Parathyroid adenoma (tissue), 2 donors: ENCODE data around the gene SURF6.

Experiments
- H2AFZ ChIP-seq: fragments of 300-600 bp; sonication (generic); one replicate; pipeline ENCODE4 v1.7.0; 2017; ENCODE audit warnings: antibody characterized with exemption, mild to moderate bottlenecking
- H3K27ac ChIP-seq: fragments of 300-600 bp; sonication (generic); one replicate; pipeline ENCODE4 v1.7.0; 2017
- H3K27me3 ChIP-seq: fragments of 300-600 bp; sonication (generic); one replicate; pipeline ENCODE4 v1.7.0; 2017; ENCODE audit warnings: low read length; ENCODE audit not compliant: control insufficient read depth, insufficient read depth
- H3K36me3 ChIP-seq: fragments of 300-600 bp; sonication (generic); one replicate; pipeline ENCODE4 v1.7.0; 2017; ENCODE audit warnings: low read length; ENCODE audit not compliant: control insufficient read depth, insufficient read depth
- H3K4me1 ChIP-seq: fragments of 300-600 bp; sonication (generic); one replicate; pipeline ENCODE4 v1.7.0; 2017; ENCODE audit warnings: control low read depth
- H3K4me2 ChIP-seq: fragments of 300-600 bp; sonication (generic); one replicate; pipeline ENCODE4 v1.7.0; 2017; ENCODE audit warnings: low read length
- H3K4me3 ChIP-seq: fragments of 300-600 bp; sonication (generic); one replicate; pipeline ENCODE4 v1.7.0; 2017; ENCODE audit warnings: low read depth, low read length
- H3K79me2 ChIP-seq: fragments of 300-600 bp; sonication (generic); one replicate; pipeline ENCODE4 v1.7.0; 2017; ENCODE audit warnings: control low read depth
- H3K9ac ChIP-seq: fragments of 300-600 bp; sonication (generic); one replicate; pipeline ENCODE4 v1.7.0; 2017; ENCODE audit warnings: mild to moderate bottlenecking
- H3K9me3 ChIP-seq: fragments of 300-600 bp; sonication (generic); one replicate; pipeline ENCODE4 v1.7.0; 2017; ENCODE audit warnings: low read length; ENCODE audit not compliant: control insufficient read depth
- TF ChIP-seq, protein P1 (sequence below): fragments of 300-600 bp; sonication (generic); IDR thresholded peaks from one replicate; pipeline ENCODE4 v1.7.0; 2017; ENCODE audit warnings: antibody characterized with exemption, mild to moderate bottlenecking
- donor health status: primary hyperparathyroidism.

Gene SURF6

DNA sequence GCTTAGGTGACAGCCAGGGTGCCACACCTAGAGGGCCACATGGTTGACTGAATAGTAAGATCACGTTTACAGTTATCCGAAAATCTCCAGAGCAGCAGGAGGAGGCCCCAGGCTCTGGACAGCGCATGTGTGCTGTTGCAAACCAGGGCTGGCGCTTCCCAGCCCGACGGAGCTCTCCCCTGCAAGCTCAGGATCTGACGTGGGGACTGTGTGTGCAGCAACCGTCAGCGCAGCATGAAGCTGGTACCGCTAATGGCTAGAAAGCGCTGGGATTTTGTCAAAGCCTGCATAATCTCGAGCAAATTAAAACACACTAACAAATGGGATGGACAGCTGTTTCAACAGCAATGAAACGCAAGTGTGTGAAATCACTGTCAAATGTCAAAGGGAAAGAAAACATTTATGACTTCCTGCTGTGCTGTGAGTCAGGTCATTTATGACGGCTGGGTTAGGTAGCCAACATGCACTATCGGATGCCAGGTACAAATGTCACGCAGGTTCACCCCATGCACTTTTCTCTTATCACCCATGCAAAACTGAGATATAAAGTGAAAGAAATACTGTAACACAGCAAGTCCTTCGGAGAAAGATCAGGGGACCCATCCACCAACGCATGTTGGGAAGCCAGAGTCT, 32.4 kb upstream of the SURF6 start:
- Histone ChIP-seq H3K4me2 (peak overlapping the region; percentile 48), H3K9me3 (no peaks in the 10 kb centered on the region), H2AFZ (no peak overlapping the region), H3K4me3 (peak overlapping the region; percentile 19), H3K79me2 (peaks cover 39% of the 10 kb centered on the region), H3K27me3 (no peaks in the 10 kb centered on the region), H3K36me3 (no peaks in the 10 kb centered on the region), H3K27ac (peak overlapping the region; percentile 57), H3K4me1 (peaks cover 19% of the 10 kb centered on the region), H3K9ac (no peak overlapping the region)
- TF ChIP-seq, protein P1, sequence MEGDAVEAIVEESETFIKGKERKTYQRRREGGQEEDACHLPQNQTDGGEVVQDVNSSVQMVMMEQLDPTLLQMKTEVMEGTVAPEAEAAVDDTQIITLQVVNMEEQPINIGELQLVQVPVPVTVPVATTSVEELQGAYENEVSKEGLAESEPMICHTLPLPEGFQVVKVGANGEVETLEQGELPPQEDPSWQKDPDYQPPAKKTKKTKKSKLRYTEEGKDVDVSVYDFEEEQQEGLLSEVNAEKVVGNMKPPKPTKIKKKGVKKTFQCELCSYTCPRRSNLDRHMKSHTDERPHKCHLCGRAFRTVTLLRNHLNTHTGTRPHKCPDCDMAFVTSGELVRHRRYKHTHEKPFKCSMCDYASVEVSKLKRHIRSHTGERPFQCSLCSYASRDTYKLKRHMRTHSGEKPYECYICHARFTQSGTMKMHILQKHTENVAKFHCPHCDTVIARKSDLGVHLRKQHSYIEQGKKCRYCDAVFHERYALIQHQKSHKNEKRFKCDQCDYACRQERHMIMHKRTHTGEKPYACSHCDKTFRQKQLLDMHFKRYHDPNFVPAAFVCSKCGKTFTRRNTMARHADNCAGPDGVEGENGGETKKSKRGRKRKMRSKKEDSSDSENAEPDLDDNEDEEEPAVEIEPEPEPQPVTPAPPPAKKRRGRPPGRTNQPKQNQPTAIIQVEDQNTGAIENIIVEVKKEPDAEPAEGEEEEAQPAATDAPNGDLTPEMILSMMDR, result no peak

DNA sequence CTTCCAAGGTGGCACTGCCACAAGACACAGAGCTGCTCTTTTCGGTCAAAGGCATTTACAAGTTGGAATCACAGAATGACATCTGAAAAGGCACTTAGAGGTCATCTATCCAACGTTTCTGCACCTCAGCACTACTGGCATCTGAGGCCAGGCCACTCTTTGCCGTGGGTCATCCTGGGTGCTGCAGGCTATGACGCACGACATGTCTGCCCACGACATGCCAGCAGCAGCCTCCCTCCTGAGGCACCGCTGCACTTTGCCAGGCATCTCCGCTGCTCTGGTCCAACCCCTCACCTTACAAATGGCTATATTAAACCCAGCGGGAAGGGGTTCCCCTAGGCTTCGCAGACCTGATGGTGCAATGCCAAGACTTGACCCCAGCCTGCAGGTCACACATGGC, 31.8 kb upstream of the SURF6 start:
- TF ChIP-seq, protein P1, result no peak
- Histone ChIP-seq H3K79me2 (peaks cover 33% of the 10 kb centered on the region), H3K9ac (no peak overlapping the region), H3K27ac (peak overlapping the region; percentile 57), H3K4me2 (peak overlapping the region; percentile 23), H3K9me3 (no peaks in the 10 kb centered on the region), H3K4me3 (no peak overlapping the region), H3K36me3 (no peaks in the 10 kb centered on the region), H3K27me3 (no peaks in the 10 kb centered on the region), H3K4me1 (peaks cover 19% of the 10 kb centered on the region), H2AFZ (no peak overlapping the region)

DNA sequence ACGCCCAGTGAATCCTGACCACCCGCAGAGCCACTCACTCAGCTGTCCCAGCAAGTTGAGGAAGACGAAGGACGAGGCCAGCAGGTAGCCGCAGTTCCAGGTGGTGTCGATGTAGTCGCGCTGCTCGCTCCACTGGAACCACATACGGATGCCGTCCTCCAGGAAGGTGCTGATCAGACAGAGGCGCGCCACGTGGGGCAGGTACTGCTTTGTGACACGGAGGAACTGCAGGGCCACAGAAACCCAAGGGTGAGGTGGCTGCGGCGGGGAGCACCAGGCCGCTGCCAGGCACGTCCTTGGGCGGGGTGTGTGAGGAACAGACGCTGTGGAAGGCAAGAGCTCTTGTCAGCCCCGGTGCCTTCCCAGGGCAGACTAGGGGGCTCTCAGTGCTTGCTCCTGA, 31.2 kb upstream of the SURF6 start:
- Histone ChIP-seq H3K4me3 (no peak overlapping the region), H2AFZ (no peak overlapping the region), H3K36me3 (no peaks in the 10 kb centered on the region), H3K79me2 (peaks cover 30% of the 10 kb centered on the region), H3K27me3 (no peaks in the 10 kb centered on the region), H3K4me2 (no peak overlapping the region), H3K27ac (peak overlapping the region; percentile 57), H3K4me1 (peaks cover 19% of the 10 kb centered on the region), H3K9ac (no peak overlapping the region), H3K9me3 (no peaks in the 10 kb centered on the region)
- TF ChIP-seq, protein P1, result no peak

DNA sequence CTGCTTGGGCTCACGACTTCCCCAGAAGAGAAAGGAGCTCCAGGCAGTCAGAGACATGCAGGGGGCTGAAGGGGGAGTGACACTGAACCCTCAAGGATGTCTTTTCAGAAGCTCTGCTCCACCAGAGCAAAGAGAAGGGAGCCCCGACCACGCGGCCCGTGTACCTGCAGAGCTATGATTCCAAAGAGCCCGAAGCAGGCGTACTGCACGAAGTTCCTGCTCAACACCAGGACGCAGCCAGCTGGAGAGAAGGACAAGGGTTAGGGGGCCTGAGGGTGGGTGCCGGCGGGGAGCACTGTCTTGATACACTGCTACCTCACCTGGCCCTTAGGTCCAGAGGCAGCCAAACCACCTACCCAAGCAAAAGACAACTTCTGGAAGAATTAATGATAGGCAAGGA, 30.4 kb upstream of the SURF6 start:
- H3K4me3 ChIP-seq, result no peak overlapping the region
- H3K9me3 ChIP-seq, result no peaks in the 10 kb centered on the region
- no peak overlapping the region for H3K4me2 ChIP-seq
- peaks cover 22% of the 10 kb centered on the region for H3K79me2 ChIP-seq
- no peak overlapping the region for H3K27ac ChIP-seq
- H3K27me3 ChIP-seq, result no peaks in the 10 kb centered on the region
- H3K36me3 ChIP-seq, result no peaks in the 10 kb centered on the region
- no peak overlapping the region for H3K9ac ChIP-seq
- peaks cover 17% of the 10 kb centered on the region for H3K4me1 ChIP-seq
- TF ChIP-seq, protein P1, result no peak
- no peak overlapping the region for H2AFZ ChIP-seq

DNA sequence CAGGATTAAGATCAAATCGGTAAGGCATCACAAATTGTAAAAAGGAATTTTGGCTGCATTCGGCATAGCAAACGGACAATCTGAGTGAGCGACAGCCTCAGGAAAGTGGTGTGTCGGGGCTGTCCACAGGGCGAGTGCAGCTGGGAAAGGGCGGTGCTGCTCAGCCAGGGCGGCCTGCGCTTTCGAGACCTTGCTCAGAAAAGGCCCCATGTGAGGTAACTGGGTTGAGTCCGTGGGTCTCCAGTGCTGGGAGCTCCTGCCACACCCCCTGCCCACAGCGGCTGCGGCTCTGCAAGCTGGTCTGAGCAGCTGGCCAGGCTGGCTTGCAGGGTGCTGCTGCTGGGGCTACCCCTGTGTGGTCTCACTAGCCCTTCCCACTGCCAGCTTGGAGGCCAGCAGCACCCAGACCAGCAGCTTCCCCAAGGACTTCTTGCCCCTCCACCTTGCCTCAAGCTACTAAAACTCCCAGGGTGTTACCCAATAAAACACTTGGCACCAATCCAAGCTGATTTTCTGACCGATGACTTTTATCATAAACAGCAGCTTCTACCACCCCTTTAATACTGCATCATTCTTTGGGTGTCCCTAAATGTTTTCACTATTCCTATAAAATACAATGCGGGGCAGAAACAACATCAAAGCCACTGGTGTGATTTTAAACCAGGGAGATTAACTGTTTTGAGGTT, 26.5 kb upstream of the SURF6 start:
- H3K27me3 ChIP-seq, result no peaks in the 10 kb centered on the region
- H3K27ac ChIP-seq, result no peak overlapping the region
- peaks cover 5% of the 10 kb centered on the region for H3K79me2 ChIP-seq
- no peaks in the 10 kb centered on the region for H3K36me3 ChIP-seq
- H2AFZ ChIP-seq, result no peak overlapping the region
- TF ChIP-seq, protein P1, result no peak
- H3K4me3 ChIP-seq, result no peak overlapping the region
- H3K9me3 ChIP-seq, result no peaks in the 10 kb centered on the region
- H3K4me1 ChIP-seq, result peaks cover 4% of the 10 kb centered on the region
- no peak overlapping the region for H3K9ac ChIP-seq
- H3K4me2 ChIP-seq, result no peak overlapping the region
